K562 (cell line): ENCODE data around the gene CEND1. TPM values are rescaled to one million over a fixed set of nuclear protein-coding genes. Genes with fewer than 3 reads are reported as not detected.

Experiments used
- HDAC1 ChIP-seq, 2 experiments: fragments of 450-650 bp; IDR thresholded peaks; 2 replicates each; pipeline ENCODE4 v1.6.1; 2016 to 2017; ENCODE audit warnings: inconsistent platforms in 1 of 2, mild to moderate bottlenecking in 1 of 2, moderate library complexity in 1 of 2
- HMGN3 ChIP-seq: IDR thresholded peaks from 2 replicates; pipeline ENCODE4 v1.6.1; 2011; ENCODE audit warnings: borderline replicate concordance, low read depth, mild to moderate bottlenecking, mixed read lengths, low read length; ENCODE audit not compliant: insufficient read length; ENCODE audit errors: extremely low read depth
- PHF8 ChIP-seq: fragments of 200-600 bp; sonication (generic); IDR thresholded peaks from 2 replicates; pipeline ENCODE4 v1.6.1; 2012; ENCODE audit warnings: mixed run types, mild to moderate bottlenecking, inconsistent platforms, low read length, moderate library complexity, borderline replicate concordance
- SAP30 ChIP-seq: fragments of 200-600 bp; sonication (generic); IDR thresholded peaks from 2 replicates; pipeline ENCODE4 v1.6.1; 2012; ENCODE audit warnings: borderline replicate concordance, low read depth, mild to moderate bottlenecking, moderate library complexity, low read length, control low read depth, inconsistent platforms; ENCODE audit not compliant: insufficient read depth, poor library complexity, severe bottlenecking
- polyA plus RNA-seq, 8 experiments: library from polyadenylated mRNA; depleted of rRNA in 4 of 8; stranded (reverse) in 5 of 8; unstranded in 3 of 8; fragments of >200 nt; fragmentation: Nextera tagmentation in 2 of 8; fragmentation: Illumina TruSeq in 1 of 8; extraction: Ambion mirVana in 2 of 8; extraction: Trizol in 1 of 8; gene quantifications; 2 replicates each; pipeline versions ENCODE4 v1.2.1 to v1.2.3, GENCODE V29; 2011 to 2014; ENCODE audit warnings: inconsistent platforms in 1 of 8, missing spikeins in 1 of 8
- total RNA-seq, 7 experiments: library from RNA; depleted of rRNA in 6 of 7; stranded (reverse); fragments of >200 nt in 6 of 7; fragmentation: Illumina TruSeq in 2 of 7; extraction: Trizol in 2 of 7; gene quantifications; 2 replicates each; pipeline versions ENCODE4 v1.2.1 to v1.2.3, GENCODE V29; 2011 to 2021; ENCODE audit warnings: low replicate concordance in 1 of 7
- TF ChIP-seq, protein P1 (sequence below): fragments of 450-650 bp; IDR thresholded peaks from 2 replicates; pipeline ENCODE4 v1.6.1; 2016; ENCODE audit warnings: borderline replicate concordance

The CEND1 gene
- total and polyA plus RNA-seq, 9 of the 15 experiments (the other 6 are each of a cell fraction or from before 2014, with no cell fraction given) = 0.13 to 0.18 (median 0.16) TPM; not detected in 6

DNA sequence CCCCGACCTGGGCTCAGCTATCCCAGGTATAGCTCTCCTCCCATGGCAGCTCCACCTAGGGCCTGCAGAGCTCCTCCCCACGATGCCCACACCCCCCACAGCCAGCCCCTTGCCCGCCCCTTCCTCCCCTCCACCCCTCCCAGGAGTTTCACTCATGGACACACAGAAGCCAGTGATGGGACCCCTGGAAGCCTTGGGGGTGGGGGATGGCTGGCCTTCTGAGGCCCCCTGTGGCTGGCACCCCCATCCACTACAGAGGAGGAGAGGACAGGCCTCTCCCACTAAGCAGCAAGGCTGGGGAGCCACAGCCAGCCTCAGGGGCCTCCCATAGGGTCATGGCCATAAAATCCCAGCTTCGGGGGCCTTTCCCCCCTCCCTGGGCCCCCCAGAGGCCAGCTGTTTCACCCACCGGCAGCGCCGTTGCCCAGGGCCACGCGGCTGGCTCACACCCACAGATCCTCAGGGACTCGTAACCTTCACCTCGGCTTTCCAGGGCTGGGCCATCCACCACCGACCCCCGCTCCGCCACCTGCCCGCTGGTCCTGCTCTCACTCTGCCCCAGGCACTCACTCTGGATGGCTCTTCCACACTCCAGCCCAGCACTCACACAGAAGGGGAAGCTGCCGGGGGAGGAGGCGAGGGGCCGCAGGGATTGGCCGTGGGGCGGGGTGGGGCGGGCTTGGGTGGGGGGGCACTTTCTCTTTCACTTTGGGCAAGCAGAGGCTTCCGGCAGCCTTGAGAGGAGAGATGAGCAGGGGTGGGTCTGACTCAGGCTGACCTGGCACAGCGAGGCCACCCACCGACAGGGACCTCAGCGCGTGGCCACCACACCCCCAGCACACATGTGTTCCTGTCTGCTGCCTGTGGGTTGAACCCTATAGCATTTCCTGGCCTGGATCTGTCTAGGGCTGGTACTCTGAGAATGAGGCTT, 6.0 kb upstream of the CEND1 start (continued):
- TF ChIP-seq, protein P1, sequence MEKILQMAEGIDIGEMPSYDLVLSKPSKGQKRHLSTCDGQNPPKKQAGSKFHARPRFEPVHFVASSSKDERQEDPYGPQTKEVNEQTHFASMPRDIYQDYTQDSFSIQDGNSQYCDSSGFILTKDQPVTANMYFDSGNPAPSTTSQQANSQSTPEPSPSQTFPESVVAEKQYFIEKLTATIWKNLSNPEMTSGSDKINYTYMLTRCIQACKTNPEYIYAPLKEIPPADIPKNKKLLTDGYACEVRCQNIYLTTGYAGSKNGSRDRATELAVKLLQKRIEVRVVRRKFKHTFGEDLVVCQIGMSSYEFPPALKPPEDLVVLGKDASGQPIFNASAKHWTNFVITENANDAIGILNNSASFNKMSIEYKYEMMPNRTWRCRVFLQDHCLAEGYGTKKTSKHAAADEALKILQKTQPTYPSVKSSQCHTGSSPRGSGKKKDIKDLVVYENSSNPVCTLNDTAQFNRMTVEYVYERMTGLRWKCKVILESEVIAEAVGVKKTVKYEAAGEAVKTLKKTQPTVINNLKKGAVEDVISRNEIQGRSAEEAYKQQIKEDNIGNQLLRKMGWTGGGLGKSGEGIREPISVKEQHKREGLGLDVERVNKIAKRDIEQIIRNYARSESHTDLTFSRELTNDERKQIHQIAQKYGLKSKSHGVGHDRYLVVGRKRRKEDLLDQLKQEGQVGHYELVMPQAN = peak; percentile 69; the same call in 1 of the 2 replicates
- TF ChIP-seq HDAC1 (IDR thresholded peaks at IDR 0.05) (peak in 1 of 2 experiments; percentile 54; a peak in 2 of 4 replicates), PHF8 (peak; percentile 39; the same call in 1 of the 2 replicates), SAP30 (peak; percentile 86), HMGN3 (peak; percentile 53)
